ENCODE results near the gene ANKRD16.
"Not testable (repeated sequence)": the region's sequence is repeated elsewhere in the genome, so short reads cannot be mapped to it uniquely, and the experiment has no call there.

Gene ANKRD16

DNA sequence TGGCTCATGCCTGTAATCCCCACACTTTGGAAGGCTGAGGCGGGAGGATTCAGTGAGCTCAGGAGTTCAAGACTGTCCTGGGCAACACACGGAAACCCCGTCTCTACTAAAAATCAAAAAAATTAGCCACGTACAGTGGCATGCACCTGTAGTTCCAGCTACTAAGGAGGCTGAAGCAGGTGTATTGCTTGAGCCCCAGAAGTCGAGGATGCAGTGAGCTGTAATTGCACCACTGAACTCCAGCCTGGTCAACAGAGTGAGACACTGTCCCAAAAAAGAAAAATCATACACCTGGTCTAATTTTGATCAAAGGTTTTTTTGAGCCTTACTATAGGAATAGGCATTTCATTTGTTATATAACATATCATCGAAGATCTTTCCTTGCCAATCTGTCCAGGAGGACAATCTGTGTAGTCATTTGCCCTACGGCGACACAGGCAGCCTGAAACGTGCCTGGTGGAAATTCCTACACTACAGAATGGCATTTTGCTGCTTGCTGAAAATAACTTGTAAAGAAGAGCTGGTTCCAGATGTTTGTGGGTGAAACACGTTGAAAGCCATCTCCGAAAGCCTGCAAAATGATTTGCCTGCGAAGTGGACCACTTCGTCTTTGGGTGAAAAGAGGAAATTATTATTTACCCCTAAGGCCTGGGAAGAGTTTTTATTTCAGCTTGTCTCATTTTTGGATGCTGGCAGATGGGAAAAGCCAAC, 45.2 kb downstream of the ANKRD16 start:
- no peak for TF ChIP-seq POLR2A (IDR thresholded peaks at IDR 0.05; ENCODE audit: low read depth, low read length)
- no peak for TF ChIP-seq TAF1 (IDR thresholded peaks at IDR 0.05; ENCODE audit: borderline replicate concordance, low read depth, low read length)
- TF ChIP-seq POLR2AphosphoS5 (IDR thresholded peaks at IDR 0.05; ENCODE audit: low read depth, low read length) = no peak
- DNase-seq (ENCODE audit: insufficient read length) = no peak
- FAIRE-seq = peak; percentile 57

DNA sequence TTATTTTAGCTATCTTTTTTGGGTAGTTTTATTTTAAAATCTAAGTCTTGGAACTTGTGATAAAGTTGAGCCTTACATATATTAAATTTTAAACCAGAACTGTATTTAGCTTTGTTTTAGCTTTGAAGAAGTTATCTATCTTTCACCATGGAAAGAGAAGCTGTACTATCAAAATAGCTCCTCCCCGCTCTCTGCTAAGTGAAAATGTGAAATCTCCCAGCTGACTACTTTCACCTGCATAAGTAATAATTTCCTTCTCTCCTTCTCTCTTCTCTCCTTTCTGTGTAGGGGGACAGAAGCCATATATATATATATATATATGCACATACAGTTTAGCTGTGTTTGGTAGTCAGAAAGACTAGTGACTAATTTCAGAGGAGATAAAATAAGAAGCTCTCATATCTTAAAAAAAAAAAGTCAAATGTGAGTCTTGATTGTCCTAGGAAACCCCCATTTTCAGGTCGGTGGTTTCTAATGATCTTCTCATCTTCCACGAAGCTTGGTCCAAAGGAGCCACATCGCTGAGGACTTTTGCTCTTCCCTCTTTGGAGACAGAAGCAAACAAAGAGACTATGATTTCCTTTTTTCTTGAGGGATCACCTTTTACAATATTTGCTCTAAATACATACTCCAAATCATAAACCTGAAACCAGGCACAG, 45.9 kb downstream of the ANKRD16 start:
- TF ChIP-seq POLR2AphosphoS5 (IDR thresholded peaks at IDR 0.05; ENCODE audit: low read depth, low read length) (no peak), POLR2A (IDR thresholded peaks at IDR 0.05; ENCODE audit: low read depth, low read length) (no peak), TAF1 (IDR thresholded peaks at IDR 0.05; ENCODE audit: borderline replicate concordance, low read depth, low read length) (no peak)
- FAIRE-seq (no peak), DNase-seq (ENCODE audit: insufficient read length) (no peak)

DNA sequence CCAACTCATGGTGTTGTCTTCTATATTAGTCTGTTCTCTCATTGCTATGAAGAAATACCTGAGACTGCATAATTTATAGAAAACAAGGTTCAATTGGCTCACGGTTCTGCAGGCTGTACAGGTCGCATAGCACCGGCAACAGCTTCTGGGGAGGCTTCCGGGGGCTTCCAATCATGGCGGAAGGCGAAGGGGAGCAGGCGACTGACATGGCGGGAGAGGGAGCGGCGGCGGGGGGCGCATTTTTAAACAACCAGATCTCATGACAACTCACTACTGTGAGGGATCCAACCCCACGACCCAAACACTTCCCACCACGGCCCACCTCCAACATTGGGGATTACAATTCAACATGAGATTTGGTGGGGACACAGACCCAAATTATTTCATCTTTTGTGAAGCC, 47.7 kb downstream of the ANKRD16 start:
- DNase-seq (ENCODE audit: insufficient read length) = no peak
- no peak for FAIRE-seq
- TF ChIP-seq POLR2AphosphoS5 (IDR thresholded peaks at IDR 0.05; ENCODE audit: low read depth, low read length) = no peak
- TF ChIP-seq TAF1 (IDR thresholded peaks at IDR 0.05; ENCODE audit: borderline replicate concordance, low read depth, low read length) = no peak
- no peak for TF ChIP-seq POLR2A (IDR thresholded peaks at IDR 0.05; ENCODE audit: low read depth, low read length)

DNA sequence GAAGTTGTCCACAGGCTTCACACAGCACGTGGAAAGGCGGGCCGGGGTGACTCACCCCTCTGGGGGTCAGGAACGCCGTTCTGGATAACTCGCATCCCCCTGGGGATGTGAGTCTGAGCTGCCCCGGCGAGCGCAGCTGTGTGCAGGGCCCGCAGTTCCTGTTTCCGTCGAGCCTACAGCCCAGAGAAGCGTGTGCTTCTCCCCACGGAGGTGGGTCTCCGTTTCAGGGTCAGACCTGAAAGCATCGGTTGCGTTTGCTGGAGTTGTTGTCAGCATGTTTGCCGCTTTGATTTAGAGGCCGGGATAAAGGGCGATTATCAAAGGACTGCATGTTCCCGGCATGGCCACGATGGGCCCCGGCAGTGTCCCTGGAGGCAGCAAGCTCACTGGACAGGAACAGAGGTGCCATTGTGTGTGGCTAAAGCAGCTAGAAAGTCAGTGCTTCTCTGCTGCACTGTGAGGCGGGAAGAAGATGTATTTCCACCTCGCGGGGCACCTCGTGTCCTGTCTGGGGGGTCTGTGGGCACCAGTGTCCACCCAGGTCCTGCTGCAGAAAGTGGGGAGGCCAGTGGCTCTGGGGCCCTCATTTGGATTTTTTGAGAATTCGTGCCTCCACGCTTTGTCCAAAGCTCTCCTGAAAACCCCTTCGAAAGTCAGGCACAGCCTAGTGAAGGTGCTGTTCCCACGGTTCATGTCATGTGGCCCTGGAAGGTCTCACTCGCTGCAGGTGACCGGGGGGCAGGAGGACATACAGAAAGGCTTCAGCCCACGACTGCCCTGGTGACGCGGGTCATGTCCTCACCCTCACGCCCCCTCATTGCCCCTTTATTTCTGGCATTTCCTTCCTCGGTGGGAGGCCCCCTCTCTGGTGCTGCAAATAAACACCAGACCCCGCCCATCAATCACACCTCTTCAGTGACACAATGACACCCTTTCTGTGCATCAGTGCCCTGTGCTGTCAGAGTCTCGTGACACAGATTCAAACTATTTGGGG, 49.1 kb downstream of the ANKRD16 start:
- FAIRE-seq (peak; percentile 96), DNase-seq (ENCODE audit: insufficient read length) (peak; percentile 77)
- TF ChIP-seq POLR2AphosphoS5 (IDR thresholded peaks at IDR 0.05; ENCODE audit: low read depth, low read length) = peak; percentile 77
- TF ChIP-seq POLR2A (IDR thresholded peaks at IDR 0.05; ENCODE audit: low read depth, low read length) = peak; percentile 91
- no peak for TF ChIP-seq TAF1 (IDR thresholded peaks at IDR 0.05; ENCODE audit: borderline replicate concordance, low read depth, low read length)

DNA sequence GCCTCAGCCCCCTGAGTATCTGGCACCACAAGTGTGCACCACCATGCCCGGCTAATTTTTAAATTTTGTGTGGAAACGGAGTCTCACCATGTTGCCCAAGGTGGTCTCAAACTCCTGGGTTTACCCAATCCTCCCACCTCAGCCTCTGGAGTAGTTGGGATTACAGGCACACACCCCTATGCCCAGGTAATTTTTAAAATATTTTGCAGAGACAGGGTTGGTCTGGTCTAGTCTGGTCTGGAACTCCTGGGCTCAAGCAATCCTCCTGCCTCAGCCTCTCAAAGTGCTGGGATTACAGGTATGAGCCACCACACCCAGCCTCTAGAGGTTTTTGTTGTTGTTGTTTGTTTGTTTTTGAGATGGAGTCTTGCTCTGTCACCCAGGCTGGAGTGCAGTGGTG, 53.5 kb downstream of the ANKRD16 start:
- DNase-seq (ENCODE audit: insufficient read length); FAIRE-seq: not testable (repeated sequence)

DNA sequence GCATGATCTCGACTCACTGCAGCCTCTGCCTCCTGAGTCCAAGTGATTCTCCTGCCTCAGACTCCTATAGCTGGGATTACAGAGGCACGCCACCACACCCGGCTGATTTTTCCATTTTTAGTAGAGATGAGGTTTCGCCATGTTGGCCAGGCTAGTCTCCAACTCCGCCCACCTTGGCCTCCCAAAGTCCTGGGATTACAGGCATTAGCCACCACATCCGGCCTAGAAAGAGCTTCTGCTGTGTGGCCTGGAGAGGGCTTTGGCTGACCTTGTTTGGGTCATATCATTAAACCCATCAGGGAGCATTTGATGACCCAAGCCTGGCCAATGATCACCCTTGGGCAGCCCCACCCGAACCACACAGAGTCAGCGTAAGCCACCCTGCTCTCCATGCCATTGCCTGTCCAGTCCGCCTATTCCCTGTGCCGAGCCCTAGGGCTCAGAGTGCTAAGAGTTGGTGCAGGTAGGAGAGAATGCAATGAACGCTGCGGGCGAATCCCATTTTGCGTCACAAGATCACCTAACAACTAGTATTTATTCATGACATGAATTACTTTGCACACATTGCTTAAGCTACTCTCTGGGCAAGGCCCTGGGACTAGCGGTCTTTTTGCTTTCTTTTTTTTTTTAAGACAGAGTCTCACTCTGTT, 54.1 kb downstream of the ANKRD16 start:
- no peak for TF ChIP-seq POLR2AphosphoS5 (IDR thresholded peaks at IDR 0.05; ENCODE audit: low read depth, low read length)
- no peak for TF ChIP-seq TAF1 (IDR thresholded peaks at IDR 0.05; ENCODE audit: borderline replicate concordance, low read depth, low read length)
- TF ChIP-seq POLR2A (IDR thresholded peaks at IDR 0.05; ENCODE audit: low read depth, low read length) = no peak
- FAIRE-seq = no peak
- no peak for DNase-seq (ENCODE audit: insufficient read length)

DNA sequence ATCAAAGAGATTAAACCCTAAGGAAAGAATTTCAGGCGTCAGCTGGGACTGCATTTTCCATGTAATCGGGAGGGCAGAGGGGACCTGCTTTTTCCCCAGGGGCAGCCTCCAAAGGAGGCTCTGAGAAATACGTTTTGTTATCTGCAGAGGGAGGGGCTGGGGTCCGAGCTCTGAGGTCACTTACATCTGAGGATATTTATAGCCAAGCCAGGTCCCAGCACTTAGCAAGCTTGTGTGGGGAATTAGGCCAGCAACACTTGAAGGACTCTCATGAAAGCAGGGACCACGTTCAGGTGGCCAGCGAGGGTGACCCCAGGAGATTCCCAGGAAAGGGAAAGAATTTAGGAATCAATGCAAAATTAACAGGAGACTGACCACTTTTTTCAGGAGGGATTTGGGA, 55.9 kb downstream of the ANKRD16 start:
- DNase-seq (ENCODE audit: insufficient read length) (no peak), FAIRE-seq (no peak)
- TF ChIP-seq POLR2AphosphoS5 (IDR thresholded peaks at IDR 0.05; ENCODE audit: low read depth, low read length) (no peak), TAF1 (IDR thresholded peaks at IDR 0.05; ENCODE audit: borderline replicate concordance, low read depth, low read length) (no peak), POLR2A (IDR thresholded peaks at IDR 0.05; ENCODE audit: low read depth, low read length) (no peak)

DNA sequence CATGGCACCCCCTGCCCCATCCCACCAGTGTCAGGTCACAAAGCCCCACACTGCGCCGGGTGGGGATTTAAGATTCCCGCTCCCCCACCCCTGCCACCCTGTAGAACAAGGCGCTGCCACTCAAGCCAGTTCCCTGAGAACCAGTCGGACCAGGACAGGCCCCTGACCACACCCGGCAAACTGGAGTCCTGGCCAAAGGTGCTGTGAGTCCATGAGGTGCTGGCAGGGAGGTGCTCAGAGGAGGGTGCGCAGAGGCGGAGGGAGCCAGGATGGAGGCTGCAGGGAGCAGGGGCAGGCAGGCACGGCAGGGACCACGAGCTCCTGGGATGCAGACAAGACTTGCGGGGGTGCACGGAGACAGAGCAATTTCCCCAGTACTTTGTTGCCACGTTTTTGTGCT, 56.7 kb downstream of the ANKRD16 start:
- FAIRE-seq = no peak
- TF ChIP-seq TAF1 (IDR thresholded peaks at IDR 0.05; ENCODE audit: borderline replicate concordance, low read depth, low read length) (no peak), POLR2AphosphoS5 (IDR thresholded peaks at IDR 0.05; ENCODE audit: low read depth, low read length) (no peak), POLR2A (IDR thresholded peaks at IDR 0.05; ENCODE audit: low read depth, low read length) (no peak)
- DNase-seq (ENCODE audit: insufficient read length) = no peak

DNA sequence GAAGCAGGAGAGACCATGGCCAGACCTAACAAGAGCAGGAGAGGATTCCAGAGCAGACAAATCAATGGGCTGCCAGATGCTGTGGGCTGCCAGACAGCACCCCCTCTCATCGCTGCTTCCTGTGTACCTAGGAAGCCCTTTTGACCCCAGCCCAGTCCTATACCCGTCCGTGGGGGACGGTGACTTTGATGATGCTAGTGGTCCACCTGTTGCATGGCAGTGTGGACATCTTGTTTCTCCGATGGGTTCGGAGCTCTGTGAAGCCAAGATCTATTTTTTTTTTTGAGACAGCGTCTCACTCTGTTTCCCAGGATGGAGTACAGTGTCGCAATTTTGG, 58.3 kb downstream of the ANKRD16 start:
- TF ChIP-seq POLR2A (IDR thresholded peaks at IDR 0.05; ENCODE audit: low read depth, low read length) (no peak), TAF1 (IDR thresholded peaks at IDR 0.05; ENCODE audit: borderline replicate concordance, low read depth, low read length) (no peak), POLR2AphosphoS5 (IDR thresholded peaks at IDR 0.05; ENCODE audit: low read depth, low read length) (no peak)
- FAIRE-seq (no peak), DNase-seq (ENCODE audit: insufficient read length) (no peak)

DNA sequence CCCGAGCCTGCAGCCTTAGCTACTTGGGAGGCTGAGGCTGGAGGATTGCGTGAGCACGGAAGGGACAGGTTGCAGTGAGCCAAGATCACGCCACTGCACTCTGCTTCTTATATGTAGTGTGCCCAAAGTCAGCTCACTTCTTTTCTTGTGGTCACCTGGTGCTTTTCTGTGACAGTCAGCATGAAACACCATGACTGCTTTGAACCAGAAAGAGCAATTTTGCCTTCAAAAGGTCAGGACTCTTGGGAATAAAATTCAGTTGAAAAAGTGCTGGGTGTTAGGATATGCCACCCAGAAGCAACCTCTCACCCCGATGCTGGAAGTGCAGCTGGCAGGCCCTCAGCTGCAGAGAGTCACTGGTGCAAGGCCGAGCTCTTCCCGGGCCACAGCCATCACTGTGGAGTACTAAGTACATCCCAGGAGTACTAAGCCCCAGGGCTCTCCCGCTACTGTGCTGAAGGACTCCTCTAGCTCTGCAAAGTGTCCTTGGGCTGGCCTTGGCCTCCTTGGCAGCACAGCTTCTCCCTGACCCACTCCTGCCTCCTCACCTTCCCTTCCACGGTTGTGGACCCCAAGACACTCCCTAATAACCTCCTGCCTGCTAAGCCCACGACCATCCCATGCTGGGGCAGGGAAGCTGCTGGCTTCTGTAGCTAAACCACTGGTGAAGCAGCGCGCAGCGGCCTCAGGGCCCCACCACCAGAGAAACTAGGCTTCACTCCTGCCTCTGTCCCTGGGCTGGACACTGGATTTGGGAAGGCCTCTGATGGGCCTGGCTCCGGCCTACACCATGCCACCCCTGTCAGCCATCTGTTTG, 58.9 kb downstream of the ANKRD16 start:
- TF ChIP-seq POLR2A (IDR thresholded peaks at IDR 0.05; ENCODE audit: low read depth, low read length) (no peak), TAF1 (IDR thresholded peaks at IDR 0.05; ENCODE audit: borderline replicate concordance, low read depth, low read length) (no peak), POLR2AphosphoS5 (IDR thresholded peaks at IDR 0.05; ENCODE audit: low read depth, low read length) (no peak)
- FAIRE-seq (peak; percentile 76), DNase-seq (ENCODE audit: insufficient read length) (no peak)
